GM19035 (cell line): Measurements from ENCODE around the gene IL21R.
"Not testable (repeated sequence)": the region's sequence is repeated elsewhere in the genome, so short reads cannot be mapped to it uniquely, and the experiment has no call there.

Experiments
- ATAC-seq: cut with Tn5 transposase; IDR thresholded peaks from one replicate; pipeline ENCODE4 v1.9.1; 2021; ENCODE audit not compliant: unreplicated experiment

Gene IL21R

GRCh38 chr16:27426423-27427408, 24.7 kb downstream of the IL21R start:
- ATAC-seq: peak; percentile 92

- ATAC-seq: no peak
Measured at GRCh38 chr16:27427538-27427937, 25.6 kb downstream of the IL21R start.

- ATAC-seq: no peak
Measured at GRCh38 chr16:27428026-27428785, 26.2 kb downstream of the IL21R start.

GRCh38 chr16:27429330-27429871, 27.4 kb downstream of the IL21R start:
- ATAC-seq: no peak

GRCh38 chr16:27429981-27430441, 28.0 kb downstream of the IL21R start:
- no peak for ATAC-seq

DNA sequence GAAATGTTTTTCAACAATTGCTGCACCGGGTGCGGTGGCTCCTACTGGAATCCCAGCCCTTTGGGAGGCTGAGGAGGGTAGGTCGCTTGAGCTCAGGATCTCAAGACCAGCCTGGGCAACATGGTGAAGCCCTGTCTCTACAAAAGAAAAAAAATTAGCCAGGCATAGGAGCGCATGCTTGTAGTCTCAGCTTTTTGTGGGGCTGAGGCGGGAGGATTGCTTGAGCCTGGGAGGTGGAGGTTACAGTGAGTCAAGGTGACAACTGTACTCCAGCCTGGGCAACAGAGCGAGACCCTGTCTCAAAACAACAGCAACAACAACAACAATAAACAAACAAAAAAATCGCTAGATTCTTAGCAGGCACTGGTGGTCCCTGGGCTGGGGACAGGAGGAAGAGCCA, 28.5 kb downstream of the IL21R start:
- ATAC-seq: no peak

DNA sequence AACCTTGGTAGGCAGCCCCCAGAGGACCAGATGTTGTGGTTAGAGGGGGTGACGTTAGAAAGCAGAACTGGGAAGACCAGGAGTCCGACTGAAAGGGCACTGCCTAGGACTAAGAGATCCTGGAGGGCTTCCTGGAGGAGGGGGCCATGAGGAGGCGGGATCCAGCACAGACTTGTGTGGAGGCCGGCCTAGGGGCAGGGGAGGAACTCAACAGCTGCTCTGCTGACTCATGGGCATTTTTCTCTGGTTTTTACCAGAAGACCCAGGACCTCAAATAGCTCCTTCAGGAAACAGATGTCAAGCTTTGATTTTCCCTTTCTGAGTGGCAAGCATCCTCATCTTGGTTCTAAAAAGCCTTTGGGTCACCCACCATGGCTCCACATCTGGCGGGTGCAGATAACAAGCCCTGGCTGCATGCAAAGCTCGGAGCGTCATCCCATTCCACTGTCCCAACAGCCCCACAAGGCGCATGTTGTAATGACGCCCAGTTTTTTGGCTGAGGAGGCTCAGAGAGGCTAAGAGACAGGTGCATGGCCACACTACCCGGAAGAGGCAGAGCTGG, 29.0 kb downstream of the IL21R start:
- no peak for ATAC-seq

GRCh38 chr16:27431773-27432532, 30.0 kb downstream of the IL21R start:
- ATAC-seq: no peak

DNA sequence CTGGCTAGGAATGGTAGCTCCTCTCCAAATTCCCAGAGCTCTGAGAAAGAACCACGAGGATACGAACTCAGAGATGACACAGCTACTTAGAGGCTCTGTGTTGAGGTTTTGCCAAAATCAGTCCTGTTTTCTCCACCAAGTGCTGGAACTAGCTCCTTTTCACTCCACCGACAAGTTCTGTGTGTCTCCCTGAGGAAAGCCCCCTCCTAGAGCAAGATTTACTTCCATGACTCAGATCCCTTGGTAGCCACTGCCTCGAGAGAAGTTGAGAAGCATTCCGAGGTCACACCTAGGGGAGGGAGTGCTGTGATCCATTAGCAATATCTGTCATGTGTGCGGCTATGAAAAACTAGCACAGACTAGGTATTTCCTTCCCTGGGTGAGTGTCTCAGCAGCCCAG, 30.6 kb downstream of the IL21R start:
- no peak for ATAC-seq

- not testable (repeated sequence) for ATAC-seq
Measured at GRCh38 chr16:27433191-27433590, 31.2 kb downstream of the IL21R start.

DNA sequence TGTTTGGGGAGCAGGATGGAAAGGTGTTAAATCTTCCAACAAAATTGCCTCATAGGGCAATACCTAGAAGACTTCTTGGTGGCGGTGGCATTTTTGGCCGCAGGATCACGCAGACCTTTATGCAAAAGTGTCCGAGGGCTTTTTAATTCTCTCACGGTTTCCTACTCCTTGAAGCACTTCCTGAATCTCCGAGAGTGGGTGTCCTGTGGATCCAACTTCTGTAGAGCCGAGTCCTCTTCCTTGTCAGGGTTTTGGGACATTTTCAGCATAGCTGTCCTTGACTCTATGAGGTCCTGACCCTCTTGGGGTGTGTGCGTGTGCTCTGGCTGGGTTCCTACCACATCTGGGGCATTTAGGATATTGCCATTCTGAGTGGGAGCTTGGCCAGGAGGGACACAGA, 31.7 kb downstream of the IL21R start:
- no peak for ATAC-seq

GRCh38 chr16:27434141-27435051, 32.4 kb downstream of the IL21R start:
- ATAC-seq: no peak

GRCh38 chr16:27435146-27435545, 33.2 kb downstream of the IL21R start:
- not testable (repeated sequence) for ATAC-seq

GRCh38 chr16:27436065-27436464, 34.1 kb downstream of the IL21R start:
- ATAC-seq: no peak

GRCh38 chr16:27436921-27437650, 35.1 kb downstream of the IL21R start:
- ATAC-seq: no peak

DNA sequence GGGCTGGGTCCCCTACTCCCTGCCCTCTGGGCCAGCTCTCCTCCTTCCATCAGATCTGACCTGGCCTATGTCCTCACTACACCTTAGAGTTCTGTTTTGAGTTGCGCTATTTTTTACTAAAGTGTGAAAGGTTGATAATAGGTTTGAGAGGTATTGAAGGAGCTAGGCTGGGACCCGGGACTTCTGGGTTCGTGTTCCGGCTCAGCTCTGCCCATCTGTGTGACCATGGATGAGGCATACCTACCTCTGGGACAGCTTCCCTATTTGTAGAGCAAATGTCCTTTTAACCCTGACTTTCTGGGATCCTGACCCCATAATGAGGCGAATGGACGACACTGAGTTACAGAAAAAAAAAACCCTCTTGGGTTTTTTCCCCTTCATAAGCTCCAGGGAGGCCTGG, 36.0 kb downstream of the IL21R start:
- no peak for ATAC-seq

- ATAC-seq: no peak
Measured at GRCh38 chr16:27439271-27440018, 37.5 kb downstream of the IL21R start.

DNA sequence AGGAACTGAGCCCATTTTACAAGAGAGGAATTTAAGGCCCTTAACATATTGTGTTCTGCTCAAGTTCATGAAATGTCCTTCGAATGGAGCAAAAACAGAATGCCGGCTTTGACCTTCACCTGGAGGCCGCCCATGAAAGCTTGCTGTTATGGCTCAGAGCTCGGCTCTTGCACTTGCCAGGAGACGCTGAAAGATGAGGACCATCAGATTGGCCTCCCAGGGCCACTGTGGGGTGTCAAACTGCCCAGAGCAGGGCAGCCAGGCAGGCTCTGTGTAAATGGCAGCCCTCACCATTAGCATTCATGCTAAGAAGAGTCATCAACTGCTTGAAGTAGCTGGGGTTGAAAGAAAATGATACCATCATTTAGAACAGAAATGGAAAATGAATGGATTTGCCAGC, 39.3 kb downstream of the IL21R start:
- no peak for ATAC-seq
